ENCODE measurements around the gene SNX8. TPM values are rescaled to one million over a fixed set of nuclear protein-coding genes. Genes with fewer than 3 reads are reported as not detected.

SNX8 gene
- total RNA-seq, 1 experiment from 2014 or later: 40.6 TPM

GRCh38 chr7:2312267-2312929 is 1.8 kb downstream of the SNX8 start:
- no peaks in the 10 kb centered on the region; the same call in 1 of the 2 replicates for H3K79me2 ChIP-seq (ENCODE audit: insufficient read depth, low read length)
- H2BK20ac ChIP-seq (ENCODE audit: low read depth, low read length, poor library complexity, severe bottlenecking): no peak overlapping the region
- no peak overlapping the region for H2AK5ac ChIP-seq (ENCODE audit: insufficient read length, low read length)
- H3K4me2 ChIP-seq (ENCODE audit: insufficient read depth, insufficient read length, low read length): no peak overlapping the region
- H4K91ac ChIP-seq (ENCODE audit: insufficient read length, low read depth, low read length): no peak overlapping the region
- no peak for TF ChIP-seq CTCF (conservative IDR thresholded peaks at IDR 0.05)
- H3K14ac ChIP-seq (ENCODE audit: insufficient read depth, low read length): no peak overlapping the region
- no peak overlapping the region for H3K18ac ChIP-seq (ENCODE audit: insufficient read length, low read depth, low read length)
- H3K27ac ChIP-seq (ENCODE audit: insufficient read length, low read depth, low read length): no peak overlapping the region
- DNase-seq: no peak
- Mint-ChIP-seq H3K4me3 (peak overlapping the region; percentile 44 to 68), H3K9me3 (no peaks in the 10 kb centered on the region; a peak in 1 of 5 replicates), H3K27ac (peak overlapping the region; percentile 4 to 49 (median 28); a peak in 4 of 7 replicates), H3K36me3 (ENCODE audit: insufficient read depth in 1 of 3, low read depth in 3 of 3) (peaks cover 0 to 9% (median 0%) of the 10 kb centered on the region in 3 experiments; a peak in 4 of 7 replicates), H3K27me3 (ENCODE audit: low read depth) (no peaks in the 10 kb centered on the region; the same call in 1 of the 2 replicates), H3K4me1 (peaks cover 17 to 19% of the 10 kb centered on the region in 2 experiments)
- H2AFZ ChIP-seq (ENCODE audit: low read length): no peak overlapping the region
- no peak overlapping the region for H3K9ac ChIP-seq (ENCODE audit: extremely low read depth, insufficient read length, low read length)
- H3K79me1 ChIP-seq (ENCODE audit: insufficient read depth, low read depth, low read length, poor library complexity, severe bottlenecking): no peaks in the 10 kb centered on the region
- H3K23me2 ChIP-seq (ENCODE audit: insufficient read length, low read depth, low read length, poor library complexity, severe bottlenecking): no peaks in the 10 kb centered on the region
- H3K4me1 ChIP-seq (ENCODE audit: insufficient read depth, low read length): peaks cover 3% of the 10 kb centered on the region; the same call in 1 of the 2 replicates
- no CpG with 5 or more reads among the region's 17 CpGs for WGBS (ENCODE audit: extremely low coverage, insufficient read length, low lambda C conversion rate)
- no peak overlapping the region for H2BK15ac ChIP-seq (ENCODE audit: low read depth, low read length)
- H2BK12ac ChIP-seq (ENCODE audit: insufficient read length, low read depth, low read length): no peak overlapping the region
- H3K9me3 ChIP-seq (ENCODE audit: control insufficient read depth, low read depth, low read length): no peaks in the 10 kb centered on the region
- no peaks in the 10 kb centered on the region for H4K20me1 ChIP-seq (ENCODE audit: control insufficient read depth, insufficient read depth, insufficient read length)
- H3T11ph ChIP-seq (ENCODE audit: low read length): no peak overlapping the region
- no peak overlapping the region for H4K8ac ChIP-seq (replicated peaks; ENCODE audit: insufficient read length, low read depth, low read length)
- H4K5ac ChIP-seq (ENCODE audit: insufficient read length, low read depth, low read length): no peak overlapping the region
- no peak overlapping the region for H3K56ac ChIP-seq (ENCODE audit: insufficient read length, low read depth, low read length)
- H2BK5ac ChIP-seq (ENCODE audit: insufficient read length, low read length): no peak overlapping the region
- no peak overlapping the region for H3K23ac ChIP-seq (ENCODE audit: insufficient read length, low read depth, low read length)
- no peak overlapping the region for H3K4ac ChIP-seq (ENCODE audit: low read depth, low read length)
- no peak overlapping the region for H2BK120ac ChIP-seq (ENCODE audit: low read depth, low read length, poor library complexity, severe bottlenecking)
- no peaks in the 10 kb centered on the region for H3K27me3 ChIP-seq (ENCODE audit: insufficient read depth, low read length)

Data from H9 (cell line).